Fibroblast of lung (primary cell): Measurements from ENCODE around the gene PID1. TPM values are rescaled to one million over a fixed set of nuclear protein-coding genes. Genes with fewer than 3 reads are reported as not detected.

Experiments
- DNase-seq, 2 donors: peaks; one replicate each; pipeline versions ENCODE4 v3.0.0 to v3.0.0-alpha.2; 2010; ENCODE audit warnings: low read depth in 2 of 2
- H2AFZ ChIP-seq: 2 replicates; pipeline ENCODE4 v1.5.1; 2012; ENCODE audit warnings: low read length, control low read depth, inconsistent platforms
- H3K27ac ChIP-seq: 2 replicates; pipeline ENCODE4 v1.5.1; 2011; ENCODE audit warnings: low read length, control low read depth; ENCODE audit not compliant: insufficient read depth
- H3K27me3 ChIP-seq: 2 replicates; pipeline ENCODE4 v1.5.1; 2011; ENCODE audit warnings: mild to moderate bottlenecking, low read length; ENCODE audit not compliant: control insufficient read depth, insufficient read depth
- H3K36me3 ChIP-seq: 2 replicates; pipeline ENCODE4 v1.5.1; 2011; ENCODE audit warnings: low read length; ENCODE audit not compliant: control insufficient read depth, insufficient read depth
- H3K4me1 ChIP-seq: 2 replicates; pipeline ENCODE4 v1.5.1; 2011; ENCODE audit warnings: low read length; ENCODE audit not compliant: control insufficient read depth, insufficient read depth; ENCODE audit errors: extremely low read depth
- H3K4me2 ChIP-seq: 2 replicates; pipeline ENCODE4 v1.5.1; 2011; ENCODE audit warnings: low read length, control low read depth; ENCODE audit not compliant: insufficient read depth; ENCODE audit errors: extremely low read depth
- H3K4me3 ChIP-seq, 4 experiments: fragments of 200-600 bp in 1 of 4; sonication (generic) in 1 of 4; replicated peaks in 1 of 4; 2 replicates each; pipeline ENCODE4 v1.5.1; 2011 to 2016; ENCODE audit warnings: low read length in 4 of 4, low read depth in 3 of 4, mild to moderate bottlenecking in 3 of 4, control low read depth in 2 of 4, inconsistent platforms in 1 of 4, mixed read lengths in 1 of 4; ENCODE audit not compliant: insufficient read depth in 1 of 4; ENCODE audit errors: control extremely low read depth in 1 of 4
- H3K79me2 ChIP-seq: 2 replicates; pipeline ENCODE4 v1.5.1; 2012; ENCODE audit warnings: mild to moderate bottlenecking, low read length, inconsistent platforms; ENCODE audit not compliant: control insufficient read depth, insufficient read depth
- H3K9ac ChIP-seq: 2 replicates; pipeline ENCODE4 v1.5.1; 2011; ENCODE audit warnings: mild to moderate bottlenecking, low read length, control low read depth; ENCODE audit not compliant: insufficient read depth
- H3K9me3 ChIP-seq: 2 replicates; pipeline ENCODE4 v1.5.1; 2012; ENCODE audit warnings: low read depth, low read length; ENCODE audit not compliant: control insufficient read depth, insufficient read depth
- H4K20me1 ChIP-seq: 2 replicates; pipeline ENCODE4 v1.5.1; 2011; ENCODE audit warnings: low read length; ENCODE audit not compliant: control insufficient read depth, insufficient read depth; ENCODE audit errors: extremely low read depth
- EZH2 ChIP-seq: IDR thresholded peaks from 2 replicates; pipeline ENCODE4 v1.5.1; 2012; ENCODE audit warnings: low read length, control low read depth, mild to moderate bottlenecking; ENCODE audit errors: missing control alignments
- polyA plus RNA-seq, 2 donors: library from polyadenylated mRNA; depleted of rRNA in 1 of 2; stranded (reverse) in 1 of 2; unstranded in 1 of 2; fragments of >200 nt; gene quantifications; 2 replicates each; pipeline ENCODE4 v1.2.1, GENCODE V29; 2011 to 2012; ENCODE audit warnings: missing spikeins in 1 of 2
- total RNA-seq: library from RNA; depleted of rRNA; stranded (reverse); fragments of >200 nt; gene quantifications from 2 replicates; pipeline ENCODE4 v1.2.1, GENCODE V29; 2014
- TF ChIP-seq, protein P1 (sequence below), 2 donors: IDR thresholded peaks in 1 of 2; conservative IDR thresholded peaks in 1 of 2; 1 replicate in 1 of 2; 2 replicates in 1 of 2; pipeline ENCODE4 v1.5.1; 2011 to 2012; ENCODE audit warnings: low read length in 2 of 2, control low read depth in 1 of 2, inconsistent platforms in 1 of 2, low read depth in 1 of 2, mild to moderate bottlenecking in 1 of 2

Gene PID1
- total and polyA plus RNA-seq, 2 donors (not counting 1 experiment from before 2014, with no cell fraction given): 15.7 to 29.6 TPM

- H3K27ac ChIP-seq: no peak overlapping the region
- H2AFZ ChIP-seq: no peak overlapping the region
- peak in 1 of 2 donors; percentile 71 for DNase-seq
- TF ChIP-seq, protein P1, sequence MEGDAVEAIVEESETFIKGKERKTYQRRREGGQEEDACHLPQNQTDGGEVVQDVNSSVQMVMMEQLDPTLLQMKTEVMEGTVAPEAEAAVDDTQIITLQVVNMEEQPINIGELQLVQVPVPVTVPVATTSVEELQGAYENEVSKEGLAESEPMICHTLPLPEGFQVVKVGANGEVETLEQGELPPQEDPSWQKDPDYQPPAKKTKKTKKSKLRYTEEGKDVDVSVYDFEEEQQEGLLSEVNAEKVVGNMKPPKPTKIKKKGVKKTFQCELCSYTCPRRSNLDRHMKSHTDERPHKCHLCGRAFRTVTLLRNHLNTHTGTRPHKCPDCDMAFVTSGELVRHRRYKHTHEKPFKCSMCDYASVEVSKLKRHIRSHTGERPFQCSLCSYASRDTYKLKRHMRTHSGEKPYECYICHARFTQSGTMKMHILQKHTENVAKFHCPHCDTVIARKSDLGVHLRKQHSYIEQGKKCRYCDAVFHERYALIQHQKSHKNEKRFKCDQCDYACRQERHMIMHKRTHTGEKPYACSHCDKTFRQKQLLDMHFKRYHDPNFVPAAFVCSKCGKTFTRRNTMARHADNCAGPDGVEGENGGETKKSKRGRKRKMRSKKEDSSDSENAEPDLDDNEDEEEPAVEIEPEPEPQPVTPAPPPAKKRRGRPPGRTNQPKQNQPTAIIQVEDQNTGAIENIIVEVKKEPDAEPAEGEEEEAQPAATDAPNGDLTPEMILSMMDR (conservative IDR thresholded peaks at IDR 0.05 in 1 of 2, IDR thresholded peaks at IDR 0.05 in 1 of 2; ENCODE audit: low read depth in 1 of 2, low read length in 2 of 2): no peak
- no peak for TF ChIP-seq EZH2
- no peaks in the 10 kb centered on the region for H4K20me1 ChIP-seq
- H3K9ac ChIP-seq: no peak overlapping the region
- H3K4me1 ChIP-seq: no peaks in the 10 kb centered on the region
- H3K4me2 ChIP-seq: no peak overlapping the region
- H3K27me3 ChIP-seq: no peaks in the 10 kb centered on the region
- no peaks in the 10 kb centered on the region for H3K79me2 ChIP-seq
- no peak overlapping the region for H3K4me3 ChIP-seq
- H3K9me3 ChIP-seq: no peaks in the 10 kb centered on the region
- H3K36me3 ChIP-seq: no peaks in the 10 kb centered on the region
Measured at GRCh38 chr2:229296016-229296415, 24.9 kb upstream of the PID1 start.

DNA sequence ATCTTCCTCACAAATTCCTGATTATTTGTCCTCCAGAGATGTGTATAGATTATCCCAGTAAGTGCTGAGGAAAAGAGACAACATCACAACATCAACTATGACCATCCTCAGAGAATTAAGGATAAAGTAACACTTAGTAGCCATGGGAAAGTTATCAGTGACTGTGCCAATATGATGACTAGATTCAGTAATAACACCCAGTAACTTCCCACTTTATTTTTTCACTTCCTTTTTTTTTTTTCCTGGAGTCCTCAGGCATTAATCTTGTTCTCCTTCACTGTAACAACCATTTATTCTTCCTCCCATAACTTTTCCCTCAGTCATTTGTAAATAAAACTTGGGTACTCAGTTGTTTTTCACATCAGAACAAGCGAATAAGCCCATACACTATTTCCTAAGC lies 16.7 kb upstream of the PID1 start:
- H2AFZ ChIP-seq: no peak overlapping the region
- no peaks in the 10 kb centered on the region for H3K9me3 ChIP-seq
- TF ChIP-seq, protein P1 (conservative IDR thresholded peaks at IDR 0.05 in 1 of 2, IDR thresholded peaks at IDR 0.05 in 1 of 2; ENCODE audit: low read depth in 1 of 2, low read length in 2 of 2): no peak
- TF ChIP-seq EZH2: no peak
- H3K79me2 ChIP-seq: no peaks in the 10 kb centered on the region
- peaks cover 2% of the 10 kb centered on the region for H3K4me1 ChIP-seq
- no peaks in the 10 kb centered on the region for H3K36me3 ChIP-seq
- H3K4me2 ChIP-seq: no peak overlapping the region
- no peak for DNase-seq
- H3K9ac ChIP-seq: no peak overlapping the region
- H3K27ac ChIP-seq: no peak overlapping the region
- no peak overlapping the region for H3K4me3 ChIP-seq
- H4K20me1 ChIP-seq: no peaks in the 10 kb centered on the region
- no peaks in the 10 kb centered on the region for H3K27me3 ChIP-seq

- Histone ChIP-seq H4K20me1 (no peaks in the 10 kb centered on the region), H3K27me3 (no peaks in the 10 kb centered on the region), H3K4me2 (no peak overlapping the region), H3K36me3 (no peaks in the 10 kb centered on the region), H3K9me3 (no peaks in the 10 kb centered on the region), H2AFZ (no peak overlapping the region), H3K4me1 (peaks cover 4% of the 10 kb centered on the region), H3K27ac (no peak overlapping the region), H3K79me2 (no peaks in the 10 kb centered on the region), H3K9ac (no peak overlapping the region), H3K4me3 (no peak overlapping the region)
- no peak for TF ChIP-seq EZH2
- TF ChIP-seq, protein P1 (conservative IDR thresholded peaks at IDR 0.05 in 1 of 2, IDR thresholded peaks at IDR 0.05 in 1 of 2; ENCODE audit: low read depth in 1 of 2, low read length in 2 of 2): no peak
- peak; percentile 92 to 99 for DNase-seq
Measured at GRCh38 chr2:229282758-229283546, 11.9 kb upstream of the PID1 start.
